Smooth muscle cell (in vitro differentiated cells): ENCODE data around the gene VRK3. TPM values are rescaled to one million over a fixed set of nuclear protein-coding genes. Genes with fewer than 3 reads are reported as not detected.

Experiments used
- DNase-seq: peaks from one replicate; lab custom pipeline; 2025; ENCODE audit not compliant: unreplicated experiment; lab: John Stamatoyannopoulos, UW
- H2AFZ ChIP-seq: fragments of 200-600 bp; sonication (generic); 2 replicates; pipeline ENCODE4 v1.6.0; 2016; ENCODE audit warnings: antibody characterized with exemption, low read depth, mild to moderate bottlenecking
- H3F3A ChIP-seq: fragments of 200-600 bp; sonication (generic); 2 replicates; pipeline ENCODE4 v1.6.0; 2017; ENCODE audit warnings: antibody characterized with exemption, low read depth
- H3K27ac ChIP-seq: fragments of 200-600 bp; sonication (generic); 2 replicates; pipeline ENCODE4 v1.5.1; 2016; ENCODE audit warnings: low read depth, mild to moderate bottlenecking
- H3K27me3 ChIP-seq: fragments of 200-600 bp; sonication (generic); 2 replicates; pipeline ENCODE4 v1.6.1; 2016; ENCODE audit warnings: low read depth, mild to moderate bottlenecking
- H3K36me3 ChIP-seq: fragments of 200-600 bp; sonication (generic); 2 replicates; pipeline ENCODE4 v1.5.1; 2016; ENCODE audit warnings: low read depth
- H3K4me1 ChIP-seq: fragments of 200-600 bp; sonication (generic); 2 replicates; pipeline ENCODE4 v1.5.1; 2016; ENCODE audit warnings: low read depth
- H3K4me2 ChIP-seq: fragments of 200-600 bp; sonication (generic); 2 replicates; pipeline ENCODE4 v1.6.0; 2016; ENCODE audit warnings: mild to moderate bottlenecking
- H3K4me3 ChIP-seq: fragments of 200-600 bp; sonication (generic); 2 replicates; pipeline ENCODE4 v1.5.1; 2016; ENCODE audit warnings: mild to moderate bottlenecking
- H3K79me2 ChIP-seq: fragments of 200-600 bp; sonication (generic); 2 replicates; pipeline ENCODE4 v1.6.0; 2016; ENCODE audit warnings: low read depth, mild to moderate bottlenecking
- H3K9ac ChIP-seq: fragments of 200-600 bp; sonication (generic); 2 replicates; pipeline ENCODE4 v1.6.0; 2016; ENCODE audit warnings: low read depth
- H3K9me3 ChIP-seq: fragments of 200-600 bp; sonication (generic); replicated peaks from 2 replicates; pipeline ENCODE4 v1.5.1; 2016; ENCODE audit warnings: low read depth
- H4K20me1 ChIP-seq: fragments of 200-600 bp; sonication (generic); 2 replicates; pipeline ENCODE4 v1.6.0; 2016; ENCODE audit warnings: low read depth
- WGBS: methylation state at CpG from one replicate; pipeline ENCODE4 v1.1.7; 2016; ENCODE audit warnings: low lambda C conversion rate; 5-methylcytosine and 5-hydroxymethylcytosine counted together
- polyA plus RNA-seq: library from polyadenylated mRNA; unstranded; fragments of >200 nt; fragmentation: Nextera tagmentation; extraction: Ambion mirVana; gene quantifications from 2 replicates; pipeline ENCODE4 v1.2.1, GENCODE V29; 2016
- total RNA-seq: library from RNA; depleted of rRNA; stranded (reverse); fragments of >200 nt; gene quantifications from 2 replicates; pipeline ENCODE4 v1.2.3, GENCODE V29; 2014
- TF ChIP-seq, protein P1 (sequence below): fragments of 200-600 bp; sonication (generic); IDR thresholded peaks from 2 replicates; pipeline ENCODE4 v1.5.1; 2017; ENCODE audit warnings: borderline replicate concordance, mild to moderate bottlenecking, antibody characterized with exemption; ENCODE audit not compliant: insufficient read depth, poor library complexity, severe bottlenecking

Gene VRK3
- total and polyA plus RNA-seq, 2 experiments from 2014 or later, result 24.6 to 41.4 TPM

DNA sequence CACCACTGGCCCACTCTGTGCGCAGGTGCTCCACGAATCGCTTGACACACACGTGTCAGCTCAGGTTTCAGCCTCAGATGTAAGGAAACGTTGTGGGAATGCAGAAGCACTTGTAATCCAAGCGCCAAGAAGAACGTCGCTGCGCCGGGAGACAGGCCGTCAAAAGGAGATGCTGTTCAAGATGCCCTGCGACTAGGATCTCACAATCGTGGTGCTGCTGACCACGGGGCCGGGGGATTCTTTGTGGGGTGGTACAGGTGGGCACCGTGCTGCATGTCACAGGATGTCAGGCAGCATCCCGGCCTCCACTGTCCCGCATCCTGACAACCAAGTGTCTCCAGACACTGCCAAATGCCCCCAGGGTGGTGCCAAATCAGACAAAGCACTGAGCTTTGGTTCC lies 47.3 kb downstream of the VRK3 start:
- Histone ChIP-seq H3F3A (no peaks in the 10 kb centered on the region), H3K27ac (no peak overlapping the region), H3K9me3 (no peaks in the 10 kb centered on the region), H3K4me1 (no peaks in the 10 kb centered on the region), H3K4me2 (no peak overlapping the region), H3K36me3 (no peaks in the 10 kb centered on the region), H3K27me3 (no peaks in the 10 kb centered on the region), H3K4me3 (no peak overlapping the region), H3K79me2 (no peaks in the 10 kb centered on the region), H2AFZ (no peak overlapping the region), H3K9ac (no peak overlapping the region), H4K20me1 (peaks cover 6% of the 10 kb centered on the region)
- TF ChIP-seq, protein P1, sequence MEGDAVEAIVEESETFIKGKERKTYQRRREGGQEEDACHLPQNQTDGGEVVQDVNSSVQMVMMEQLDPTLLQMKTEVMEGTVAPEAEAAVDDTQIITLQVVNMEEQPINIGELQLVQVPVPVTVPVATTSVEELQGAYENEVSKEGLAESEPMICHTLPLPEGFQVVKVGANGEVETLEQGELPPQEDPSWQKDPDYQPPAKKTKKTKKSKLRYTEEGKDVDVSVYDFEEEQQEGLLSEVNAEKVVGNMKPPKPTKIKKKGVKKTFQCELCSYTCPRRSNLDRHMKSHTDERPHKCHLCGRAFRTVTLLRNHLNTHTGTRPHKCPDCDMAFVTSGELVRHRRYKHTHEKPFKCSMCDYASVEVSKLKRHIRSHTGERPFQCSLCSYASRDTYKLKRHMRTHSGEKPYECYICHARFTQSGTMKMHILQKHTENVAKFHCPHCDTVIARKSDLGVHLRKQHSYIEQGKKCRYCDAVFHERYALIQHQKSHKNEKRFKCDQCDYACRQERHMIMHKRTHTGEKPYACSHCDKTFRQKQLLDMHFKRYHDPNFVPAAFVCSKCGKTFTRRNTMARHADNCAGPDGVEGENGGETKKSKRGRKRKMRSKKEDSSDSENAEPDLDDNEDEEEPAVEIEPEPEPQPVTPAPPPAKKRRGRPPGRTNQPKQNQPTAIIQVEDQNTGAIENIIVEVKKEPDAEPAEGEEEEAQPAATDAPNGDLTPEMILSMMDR, result no peak
- DNase-seq, result no peak
- WGBS, result 92% methylated on average over 18 of the region's 18 CpGs

GRCh38 chr19:49977076-49977475 lies 48.1 kb downstream of the VRK3 start:
- Histone ChIP-seq H3F3A (no peaks in the 10 kb centered on the region), H3K9ac (no peak overlapping the region), H3K4me1 (no peaks in the 10 kb centered on the region), H2AFZ (no peak overlapping the region), H4K20me1 (no peaks in the 10 kb centered on the region), H3K4me3 (no peak overlapping the region), H3K27me3 (no peaks in the 10 kb centered on the region), H3K9me3 (no peaks in the 10 kb centered on the region), H3K27ac (no peak overlapping the region), H3K36me3 (no peaks in the 10 kb centered on the region), H3K79me2 (no peaks in the 10 kb centered on the region), H3K4me2 (no peak overlapping the region)
- TF ChIP-seq, protein P1, result no peak
- DNase-seq, result no peak
- 95% methylated on average over 12 of the region's 13 CpGs for WGBS

DNA sequence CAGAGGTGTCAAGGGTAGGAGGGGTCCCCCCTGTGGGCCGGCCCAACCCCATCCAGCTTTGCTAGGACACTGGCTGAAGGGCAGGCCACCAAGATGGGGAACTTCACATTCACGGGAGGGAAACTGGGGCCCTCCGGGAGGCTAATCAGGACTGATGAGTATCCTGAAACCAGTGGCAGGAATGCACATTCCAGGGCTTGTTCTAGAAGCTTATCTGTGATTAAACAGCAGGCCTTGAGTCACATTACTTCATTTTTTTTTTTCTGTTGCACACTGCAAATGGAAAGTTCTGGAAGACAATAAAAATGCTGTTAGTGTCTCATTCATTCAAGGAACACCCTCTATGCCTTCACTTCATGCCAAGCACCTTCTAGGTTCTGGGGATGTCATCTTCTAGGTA lies 48.7 kb downstream of the VRK3 start:
- no peak overlapping the region for H3K27ac ChIP-seq
- H3K9ac ChIP-seq, result no peak overlapping the region
- H3K9me3 ChIP-seq, result no peaks in the 10 kb centered on the region
- H3K4me3 ChIP-seq, result no peak overlapping the region
- no peak overlapping the region for H2AFZ ChIP-seq
- H3K4me2 ChIP-seq, result no peak overlapping the region
- DNase-seq, result no peak
- H3K36me3 ChIP-seq, result no peaks in the 10 kb centered on the region
- no peaks in the 10 kb centered on the region for H3F3A ChIP-seq
- H3K27me3 ChIP-seq, result no peaks in the 10 kb centered on the region
- H3K79me2 ChIP-seq, result no peaks in the 10 kb centered on the region
- no peaks in the 10 kb centered on the region for H3K4me1 ChIP-seq
- 74% methylated on average over 3 of the region's 3 CpGs for WGBS
- TF ChIP-seq, protein P1, result no peak
- H4K20me1 ChIP-seq, result no peaks in the 10 kb centered on the region

GRCh38 chr19:49975051-49975450 lies 50.1 kb downstream of the VRK3 start:
- Histone ChIP-seq H3K36me3 (no peaks in the 10 kb centered on the region), H4K20me1 (no peaks in the 10 kb centered on the region), H3K79me2 (no peaks in the 10 kb centered on the region), H3K27ac (no peak overlapping the region), H3K4me3 (no peak overlapping the region), H3K4me2 (no peak overlapping the region), H3K27me3 (no peaks in the 10 kb centered on the region), H3F3A (no peaks in the 10 kb centered on the region), H3K4me1 (no peaks in the 10 kb centered on the region), H3K9me3 (no peaks in the 10 kb centered on the region), H2AFZ (no peak overlapping the region), H3K9ac (no peak overlapping the region)
- DNase-seq, result no peak
- TF ChIP-seq, protein P1, result no peak
- WGBS, result 90% methylated on average over 7 of the region's 7 CpGs
